ENCODE measurements around the gene SBF2.

The SBF2 gene

GRCh38 chr11:10116588-10116987, 177.4 kb downstream of the SBF2 start:
- TF ChIP-seq, protein P1, sequence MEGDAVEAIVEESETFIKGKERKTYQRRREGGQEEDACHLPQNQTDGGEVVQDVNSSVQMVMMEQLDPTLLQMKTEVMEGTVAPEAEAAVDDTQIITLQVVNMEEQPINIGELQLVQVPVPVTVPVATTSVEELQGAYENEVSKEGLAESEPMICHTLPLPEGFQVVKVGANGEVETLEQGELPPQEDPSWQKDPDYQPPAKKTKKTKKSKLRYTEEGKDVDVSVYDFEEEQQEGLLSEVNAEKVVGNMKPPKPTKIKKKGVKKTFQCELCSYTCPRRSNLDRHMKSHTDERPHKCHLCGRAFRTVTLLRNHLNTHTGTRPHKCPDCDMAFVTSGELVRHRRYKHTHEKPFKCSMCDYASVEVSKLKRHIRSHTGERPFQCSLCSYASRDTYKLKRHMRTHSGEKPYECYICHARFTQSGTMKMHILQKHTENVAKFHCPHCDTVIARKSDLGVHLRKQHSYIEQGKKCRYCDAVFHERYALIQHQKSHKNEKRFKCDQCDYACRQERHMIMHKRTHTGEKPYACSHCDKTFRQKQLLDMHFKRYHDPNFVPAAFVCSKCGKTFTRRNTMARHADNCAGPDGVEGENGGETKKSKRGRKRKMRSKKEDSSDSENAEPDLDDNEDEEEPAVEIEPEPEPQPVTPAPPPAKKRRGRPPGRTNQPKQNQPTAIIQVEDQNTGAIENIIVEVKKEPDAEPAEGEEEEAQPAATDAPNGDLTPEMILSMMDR (conservative IDR thresholded peaks at IDR 0.05), result no peak
- no peak overlapping the region for H3K27ac ChIP-seq

DNA sequence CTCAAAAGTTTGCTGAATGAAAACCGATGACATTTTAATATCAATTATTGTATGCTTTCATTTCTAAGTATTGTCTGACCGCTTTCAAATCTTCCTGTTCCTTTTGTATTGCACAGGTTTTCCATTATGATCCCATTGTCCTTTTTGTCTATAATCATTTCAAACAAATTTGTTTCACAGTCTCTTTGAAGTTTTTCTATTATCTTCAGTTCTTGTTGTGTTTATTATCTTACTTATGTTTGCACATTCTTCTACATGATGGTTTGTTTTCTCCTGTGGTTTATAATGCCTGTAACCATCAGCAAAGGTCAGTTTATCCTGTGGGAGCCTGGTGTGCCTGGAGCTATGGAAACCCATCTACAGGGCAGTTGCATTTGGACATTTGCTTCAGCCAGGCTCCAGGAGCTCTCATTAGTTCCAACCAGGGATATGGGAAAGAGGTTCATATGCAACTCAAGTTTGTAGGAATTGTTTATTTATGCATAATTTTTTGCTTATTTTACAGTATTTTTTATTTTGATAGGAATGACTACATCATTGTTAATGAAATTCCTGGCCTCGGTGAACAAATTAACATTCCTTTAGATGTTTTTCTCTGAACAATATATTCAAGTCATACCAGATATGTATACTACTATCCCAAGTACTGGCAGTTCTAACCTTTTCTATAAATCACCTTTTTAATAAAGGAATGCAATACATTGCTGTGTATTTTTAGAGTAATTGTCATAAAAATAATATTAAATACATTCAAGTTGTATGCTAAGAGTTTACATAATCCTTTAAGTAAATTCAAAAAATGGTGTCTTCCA, 179.2 kb downstream of the SBF2 start:
- TF ChIP-seq, protein P1 (conservative IDR thresholded peaks at IDR 0.05), result no peak
- no peak overlapping the region for H3K27ac ChIP-seq

GRCh38 chr11:10113852-10114251, 180.2 kb downstream of the SBF2 start:
- H3K27ac ChIP-seq, result no peak overlapping the region
- TF ChIP-seq, protein P1 (conservative IDR thresholded peaks at IDR 0.05), result no peak

- peak overlapping the region; percentile 40 for H3K27ac ChIP-seq
Observed at GRCh38 chr11:10109806-10110205, 184.2 kb downstream of the SBF2 start.

DNA sequence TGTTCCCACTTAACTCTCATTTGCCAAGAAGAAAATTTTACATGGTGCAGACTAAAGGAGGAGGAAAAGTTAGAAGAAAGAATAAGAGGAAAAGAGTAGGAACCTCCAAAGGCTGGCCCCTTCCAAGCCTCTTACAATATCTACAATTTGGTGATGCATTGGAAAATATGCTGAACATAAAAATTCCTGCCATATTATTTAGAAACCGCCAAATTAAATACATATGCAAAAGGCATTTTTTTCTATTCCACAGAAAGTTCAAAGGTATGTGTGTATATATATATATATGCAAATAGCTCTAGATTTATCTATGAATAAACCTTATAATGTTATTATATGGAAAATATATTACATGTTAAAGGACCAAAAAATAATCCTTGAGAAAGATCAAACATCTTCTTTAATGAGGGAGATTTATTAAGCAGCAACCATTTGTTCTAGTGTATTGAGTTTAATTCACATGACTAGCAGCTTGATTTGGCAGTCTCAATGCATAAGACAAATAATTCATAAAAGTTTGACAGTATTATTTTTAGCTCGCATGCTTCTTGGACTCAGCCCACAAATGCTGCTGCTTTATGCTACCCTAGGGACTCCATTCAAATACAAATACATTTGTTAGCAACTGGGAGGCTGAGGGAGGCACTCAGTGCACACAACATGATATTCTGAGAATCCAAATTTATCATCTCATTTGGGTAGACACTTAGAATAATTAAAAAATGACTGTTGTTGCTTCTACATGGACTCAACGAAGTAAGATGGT, 184.9 kb downstream of the SBF2 start:
- peak overlapping the region; percentile 40 for H3K27ac ChIP-seq
- TF ChIP-seq, protein P1 (conservative IDR thresholded peaks at IDR 0.05), result no peak

More at GRCh38 chr11:10109806-10110205, 184.2 kb downstream of the SBF2 start:
- TF ChIP-seq, protein P1 (conservative IDR thresholded peaks at IDR 0.05), result no peak

GRCh38 chr11:10107497-10107896, 186.5 kb downstream of the SBF2 start:
- TF ChIP-seq, protein P1 (conservative IDR thresholded peaks at IDR 0.05), result no peak
- no peak overlapping the region for H3K27ac ChIP-seq

DNA sequence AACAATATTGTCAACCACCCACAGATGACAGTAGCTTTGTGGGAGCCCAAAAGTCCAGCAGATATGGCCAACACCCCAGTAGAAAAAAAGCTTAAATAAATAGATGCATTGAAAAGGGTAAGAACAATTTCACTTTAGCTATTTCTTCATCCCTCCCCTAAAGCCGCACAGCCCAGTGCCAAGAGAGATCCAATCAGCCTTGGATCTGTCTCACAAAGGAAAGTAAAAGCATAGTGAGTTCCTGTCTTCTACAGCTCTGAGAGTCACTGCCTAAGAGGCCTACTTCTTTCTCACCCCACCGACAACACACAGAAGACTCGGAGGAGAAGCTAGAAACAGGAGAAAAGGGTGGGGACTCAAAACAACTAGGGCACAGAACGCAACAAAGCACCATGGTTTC, 196.4 kb downstream of the SBF2 start:
- TF ChIP-seq, protein P1 (conservative IDR thresholded peaks at IDR 0.05), result no peak
- H3K27ac ChIP-seq, result no peak overlapping the region
